ENCODE measurements around the gene DCC.

DNA sequence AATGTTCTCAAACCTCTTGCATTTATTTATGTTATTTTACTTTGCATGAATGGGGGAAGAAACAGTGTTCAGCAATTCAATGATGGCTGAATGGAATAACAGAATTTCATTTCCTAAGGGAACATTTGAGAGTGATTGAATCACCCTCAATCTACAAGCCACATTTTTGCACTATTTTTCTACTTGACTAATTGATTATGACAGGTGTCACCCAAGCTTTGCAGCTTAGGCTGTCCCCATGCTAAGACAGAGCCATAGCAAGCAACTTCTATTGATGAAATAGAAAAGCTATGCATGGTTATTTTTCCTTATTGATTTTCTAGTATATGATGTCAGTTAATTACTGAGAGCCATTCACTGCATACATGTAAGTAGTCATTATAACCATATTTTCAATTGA is 795.7 kb downstream of the DCC start:
- TF ChIP-seq POLR2AphosphoS5 (IDR thresholded peaks at IDR 0.05) (no peak), POLR2A (IDR thresholded peaks at IDR 0.05) (no peak), EP300 (IDR thresholded peaks at IDR 0.05) (no peak)
- TF ChIP-seq, protein P1, sequence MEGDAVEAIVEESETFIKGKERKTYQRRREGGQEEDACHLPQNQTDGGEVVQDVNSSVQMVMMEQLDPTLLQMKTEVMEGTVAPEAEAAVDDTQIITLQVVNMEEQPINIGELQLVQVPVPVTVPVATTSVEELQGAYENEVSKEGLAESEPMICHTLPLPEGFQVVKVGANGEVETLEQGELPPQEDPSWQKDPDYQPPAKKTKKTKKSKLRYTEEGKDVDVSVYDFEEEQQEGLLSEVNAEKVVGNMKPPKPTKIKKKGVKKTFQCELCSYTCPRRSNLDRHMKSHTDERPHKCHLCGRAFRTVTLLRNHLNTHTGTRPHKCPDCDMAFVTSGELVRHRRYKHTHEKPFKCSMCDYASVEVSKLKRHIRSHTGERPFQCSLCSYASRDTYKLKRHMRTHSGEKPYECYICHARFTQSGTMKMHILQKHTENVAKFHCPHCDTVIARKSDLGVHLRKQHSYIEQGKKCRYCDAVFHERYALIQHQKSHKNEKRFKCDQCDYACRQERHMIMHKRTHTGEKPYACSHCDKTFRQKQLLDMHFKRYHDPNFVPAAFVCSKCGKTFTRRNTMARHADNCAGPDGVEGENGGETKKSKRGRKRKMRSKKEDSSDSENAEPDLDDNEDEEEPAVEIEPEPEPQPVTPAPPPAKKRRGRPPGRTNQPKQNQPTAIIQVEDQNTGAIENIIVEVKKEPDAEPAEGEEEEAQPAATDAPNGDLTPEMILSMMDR (IDR thresholded peaks at IDR 0.05), result no peak

All from upper lobe of left lung (tissue), 4 donors.